ENCODE measurements around the gene GRIN2B.

DNA sequence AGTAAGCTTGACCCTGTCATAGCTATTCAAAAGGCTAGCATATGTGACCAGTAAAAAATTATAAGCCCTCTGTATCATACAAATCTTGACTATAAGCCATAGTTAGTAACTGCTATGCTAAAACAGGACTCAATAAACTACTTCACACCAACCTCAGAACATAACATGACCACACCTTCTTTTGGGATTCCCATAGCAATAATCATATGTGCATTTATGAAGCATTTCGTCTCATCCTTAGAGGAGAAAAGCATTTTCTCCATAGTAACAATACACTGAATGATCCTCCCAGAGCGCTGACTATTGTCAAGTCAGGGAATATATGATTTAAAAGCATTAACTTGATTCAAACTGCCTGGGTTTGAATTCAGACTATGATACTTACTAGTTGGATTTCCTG lies 46.2 kb downstream of the GRIN2B start:
- TF ChIP-seq EZH2 (IDR thresholded peaks at IDR 0.05; ENCODE audit: borderline replicate concordance, low read length) (no peak), CTCF (IDR thresholded peaks at IDR 0.05; ENCODE audit: low read length) (no peak)

Measured in OCI-LY1 (cell line).